Measurements from ENCODE around the gene LZTR1.

DNA sequence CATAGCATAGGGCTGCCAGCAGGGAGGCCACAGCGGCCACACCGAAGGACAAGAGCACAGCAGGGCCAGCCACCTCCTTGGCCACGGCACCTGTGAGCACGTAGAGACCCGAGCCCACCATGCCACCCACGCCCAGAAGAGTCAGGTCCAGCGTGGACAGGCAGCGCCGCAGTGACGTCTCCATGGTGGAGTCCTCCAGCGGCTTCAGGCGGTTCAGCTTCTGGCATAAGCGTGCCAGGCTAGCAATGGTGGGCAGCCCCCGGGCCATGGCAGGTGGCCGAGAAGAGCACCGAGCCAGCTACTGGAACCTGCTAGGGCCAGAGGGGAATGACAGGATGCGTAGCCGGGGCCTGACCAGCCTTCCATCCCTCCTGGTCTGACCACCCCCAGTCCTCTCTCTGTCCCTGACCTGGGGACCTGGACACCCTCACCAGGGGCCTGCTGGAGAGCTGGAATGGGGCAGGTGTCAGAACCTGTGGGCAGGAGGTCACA is 49.5 kb downstream of the LZTR1 start:
- TF ChIP-seq, protein P1, sequence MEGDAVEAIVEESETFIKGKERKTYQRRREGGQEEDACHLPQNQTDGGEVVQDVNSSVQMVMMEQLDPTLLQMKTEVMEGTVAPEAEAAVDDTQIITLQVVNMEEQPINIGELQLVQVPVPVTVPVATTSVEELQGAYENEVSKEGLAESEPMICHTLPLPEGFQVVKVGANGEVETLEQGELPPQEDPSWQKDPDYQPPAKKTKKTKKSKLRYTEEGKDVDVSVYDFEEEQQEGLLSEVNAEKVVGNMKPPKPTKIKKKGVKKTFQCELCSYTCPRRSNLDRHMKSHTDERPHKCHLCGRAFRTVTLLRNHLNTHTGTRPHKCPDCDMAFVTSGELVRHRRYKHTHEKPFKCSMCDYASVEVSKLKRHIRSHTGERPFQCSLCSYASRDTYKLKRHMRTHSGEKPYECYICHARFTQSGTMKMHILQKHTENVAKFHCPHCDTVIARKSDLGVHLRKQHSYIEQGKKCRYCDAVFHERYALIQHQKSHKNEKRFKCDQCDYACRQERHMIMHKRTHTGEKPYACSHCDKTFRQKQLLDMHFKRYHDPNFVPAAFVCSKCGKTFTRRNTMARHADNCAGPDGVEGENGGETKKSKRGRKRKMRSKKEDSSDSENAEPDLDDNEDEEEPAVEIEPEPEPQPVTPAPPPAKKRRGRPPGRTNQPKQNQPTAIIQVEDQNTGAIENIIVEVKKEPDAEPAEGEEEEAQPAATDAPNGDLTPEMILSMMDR (IDR thresholded peaks at IDR 0.05): no peak
- no peak for TF ChIP-seq POLR2A (IDR thresholded peaks at IDR 0.05)

All from heart left ventricle (tissue), 13 donors.